GM10248 (cell line): ENCODE measurements around the gene UBL7.

Experiments used
- CTCF ChIA-PET: fragments of 300-600 bp; sonication (Branson Sonifier 250); formaldehyde crosslinking; extraction: SDS; loops from one replicate; lab custom pipeline; 2021; ENCODE audit warnings: antibody characterized with exemption; lab: Yijun Ruan, JAX
- POLR2A ChIA-PET: fragments of 350-650 bp; sonication (Branson Sonifier 250); formaldehyde crosslinking; extraction: SDS; loops from one replicate; lab custom pipeline; 2020; ENCODE audit warnings: antibody characterized with exemption; lab: Yijun Ruan, JAX
- DNase-seq: peaks from one replicate; pipeline ENCODE4 v3.0.0; 2012; ENCODE audit errors: extremely low spot score
- TF ChIP-seq, protein P1 (sequence below): IDR thresholded peaks from 2 replicates; pipeline ENCODE4 v1.5.1; 2012; ENCODE audit warnings: mild to moderate bottlenecking, low read depth; ENCODE audit errors: extremely low read depth, missing control alignments, control extremely low read depth

Gene UBL7

GRCh38 chr15:74414081-74414580 is 46.8 kb downstream of the UBL7 start:
- no peak for DNase-seq
- TF ChIP-seq, protein P1, sequence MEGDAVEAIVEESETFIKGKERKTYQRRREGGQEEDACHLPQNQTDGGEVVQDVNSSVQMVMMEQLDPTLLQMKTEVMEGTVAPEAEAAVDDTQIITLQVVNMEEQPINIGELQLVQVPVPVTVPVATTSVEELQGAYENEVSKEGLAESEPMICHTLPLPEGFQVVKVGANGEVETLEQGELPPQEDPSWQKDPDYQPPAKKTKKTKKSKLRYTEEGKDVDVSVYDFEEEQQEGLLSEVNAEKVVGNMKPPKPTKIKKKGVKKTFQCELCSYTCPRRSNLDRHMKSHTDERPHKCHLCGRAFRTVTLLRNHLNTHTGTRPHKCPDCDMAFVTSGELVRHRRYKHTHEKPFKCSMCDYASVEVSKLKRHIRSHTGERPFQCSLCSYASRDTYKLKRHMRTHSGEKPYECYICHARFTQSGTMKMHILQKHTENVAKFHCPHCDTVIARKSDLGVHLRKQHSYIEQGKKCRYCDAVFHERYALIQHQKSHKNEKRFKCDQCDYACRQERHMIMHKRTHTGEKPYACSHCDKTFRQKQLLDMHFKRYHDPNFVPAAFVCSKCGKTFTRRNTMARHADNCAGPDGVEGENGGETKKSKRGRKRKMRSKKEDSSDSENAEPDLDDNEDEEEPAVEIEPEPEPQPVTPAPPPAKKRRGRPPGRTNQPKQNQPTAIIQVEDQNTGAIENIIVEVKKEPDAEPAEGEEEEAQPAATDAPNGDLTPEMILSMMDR, result no peak
- ChIA-PET POLR2A (no interaction called here), CTCF (interaction anchor here (1.5 to 2.9 kb wide), 3 partner anchors 10 to 12 kb away, joined by 4 to 9 read pairs (median 4); no protein-coding TSS in a partner anchor)

DNA sequence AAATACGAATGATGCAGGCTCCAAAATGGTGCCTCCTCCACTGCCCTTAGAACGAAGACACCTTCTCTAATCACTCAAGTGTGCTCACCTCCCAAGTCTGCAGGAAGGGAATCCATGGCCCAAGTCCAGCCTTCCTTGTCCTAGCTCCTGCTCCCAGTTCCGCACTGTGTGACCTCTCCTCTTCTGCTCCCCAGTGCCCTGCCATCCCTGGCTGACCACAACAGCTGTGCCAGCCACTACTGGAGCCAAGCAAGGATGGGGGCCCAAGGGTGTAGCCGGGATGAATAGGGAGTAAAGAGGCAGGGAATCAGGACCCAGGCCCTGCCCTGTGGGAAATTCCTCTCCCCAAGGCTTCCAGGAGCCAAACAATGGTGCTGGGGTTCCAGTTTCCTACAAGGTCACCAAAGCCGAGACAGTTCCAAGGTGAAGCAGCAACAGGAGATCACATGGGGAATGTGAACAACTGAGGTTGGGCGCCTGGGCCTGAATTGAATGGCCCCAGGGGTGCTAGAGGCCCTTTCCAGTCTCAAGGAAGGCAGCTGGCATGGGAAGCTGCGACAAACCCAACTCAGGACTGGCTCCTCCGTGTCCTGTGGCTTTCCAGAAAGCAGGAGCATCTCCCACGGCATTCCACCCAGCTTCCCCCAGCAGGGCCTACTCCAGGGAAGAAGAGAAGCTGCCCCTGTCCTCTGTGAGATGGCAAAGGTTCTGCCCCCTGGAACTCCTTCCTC is 47.4 kb downstream of the UBL7 start:
- DNase-seq, result no peak
- ChIA-PET POLR2A (interaction anchor here (1.1 kb wide), 1 partner anchor 17 kb away, joined by 3 read pairs; no protein-coding TSS in a partner anchor), CTCF (interaction anchor here (1.6 to 2.9 kb wide), 3 partner anchors 9 to 13 kb away, joined by 4 to 9 read pairs (median 5); no protein-coding TSS in a partner anchor)
- TF ChIP-seq, protein P1, result no peak

DNA sequence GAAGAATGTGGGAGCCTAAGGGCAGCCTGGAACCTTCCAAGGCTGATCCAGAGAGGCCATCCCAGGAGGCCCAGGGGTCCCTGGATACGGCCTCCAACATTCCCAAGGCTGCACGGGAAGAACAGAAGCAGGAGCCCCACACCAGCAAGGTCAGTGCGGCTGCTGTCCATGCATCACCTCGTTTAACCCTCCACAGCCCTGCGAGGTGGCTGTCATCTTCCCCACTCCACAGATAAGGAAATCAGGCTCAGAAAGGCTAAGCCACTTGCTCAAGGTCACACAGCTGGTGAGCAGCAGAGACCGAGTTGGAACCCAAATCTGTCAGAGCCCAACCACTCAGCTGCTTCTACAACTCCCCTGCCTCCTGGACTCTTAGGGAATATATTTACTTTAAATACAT is 48.8 kb downstream of the UBL7 start:
- no peak for DNase-seq
- CTCF ChIA-PET, result interaction anchor here (1.1 to 14.5 kb wide), 7 partner anchors 10 to 36 kb away, joined by 3 to 160 read pairs (median 4); no protein-coding TSS in a partner anchor
- POLR2A ChIA-PET, result interaction anchor here (0.7 to 2.3 kb wide), 2 partner anchors 10 to 27 kb away, joined by 3 to 6 read pairs; no protein-coding TSS in a partner anchor
- TF ChIP-seq, protein P1, result no peak

- DNase-seq, result no peak
- ChIA-PET POLR2A (interaction anchor here (2.3 kb wide), 1 partner anchor 9 kb away, joined by 6 read pairs; no protein-coding TSS in a partner anchor), CTCF (interaction anchor here (1.1 to 14.5 kb wide), 7 partner anchors 9 to 37 kb away, joined by 3 to 160 read pairs (median 4); no protein-coding TSS in a partner anchor)
- TF ChIP-seq, protein P1, result no peak
Measured at GRCh38 chr15:74411686-74412085, 49.3 kb downstream of the UBL7 start.

- CTCF ChIA-PET, result interaction anchor here (1.1 to 14.5 kb wide), 7 partner anchors 9 to 36 kb away, joined by 3 to 160 read pairs (median 3); no protein-coding TSS in a partner anchor
- POLR2A ChIA-PET, result interaction anchor here (0.7 to 2.3 kb wide), 2 partner anchors 8 to 17 kb away, joined by 4 to 6 read pairs; no protein-coding TSS in a partner anchor
Measured at GRCh38 chr15:74410502-74410901, 50.5 kb downstream of the UBL7 start.

DNA sequence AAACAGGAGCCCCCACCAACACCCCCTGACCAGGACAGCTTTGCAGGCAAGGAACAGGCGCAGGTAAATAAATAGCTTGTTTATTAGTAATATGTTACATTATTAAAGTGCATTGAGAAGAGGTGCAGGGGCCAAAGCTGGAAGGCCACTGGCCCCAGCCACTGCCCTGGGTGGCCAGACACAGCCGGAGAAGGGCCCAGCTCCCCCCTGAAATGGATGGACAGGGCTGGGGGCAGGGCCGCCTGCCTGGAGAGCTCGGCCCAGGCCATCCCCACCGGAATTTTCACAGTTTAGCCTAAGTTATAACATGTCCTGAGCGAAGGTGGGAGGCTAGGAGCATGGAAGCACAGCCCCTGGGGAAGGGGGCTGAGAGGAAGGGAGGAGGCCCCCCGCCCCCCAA is 51.7 kb downstream of the UBL7 start:
- TF ChIP-seq, protein P1, result no peak
- ChIA-PET POLR2A (interaction anchor here (0.5 to 1.5 kb wide), 3 partner anchors 9 to 25 kb away, joined by 3 to 5 read pairs (median 5); partner anchors contain the start of gene SEMA7A), CTCF (interaction anchor here (1.2 to 14.5 kb wide), 5 partner anchors 13 to 30 kb away, joined by 3 to 160 read pairs (median 4); no protein-coding TSS in a partner anchor)
- DNase-seq, result no peak

More at GRCh38 chr15:74410502-74410901, 50.5 kb downstream of the UBL7 start:
- TF ChIP-seq, protein P1, result no peak
- no peak for DNase-seq
